ENCODE measurements around the gene FAM114A1.

Gene FAM114A1

DNA sequence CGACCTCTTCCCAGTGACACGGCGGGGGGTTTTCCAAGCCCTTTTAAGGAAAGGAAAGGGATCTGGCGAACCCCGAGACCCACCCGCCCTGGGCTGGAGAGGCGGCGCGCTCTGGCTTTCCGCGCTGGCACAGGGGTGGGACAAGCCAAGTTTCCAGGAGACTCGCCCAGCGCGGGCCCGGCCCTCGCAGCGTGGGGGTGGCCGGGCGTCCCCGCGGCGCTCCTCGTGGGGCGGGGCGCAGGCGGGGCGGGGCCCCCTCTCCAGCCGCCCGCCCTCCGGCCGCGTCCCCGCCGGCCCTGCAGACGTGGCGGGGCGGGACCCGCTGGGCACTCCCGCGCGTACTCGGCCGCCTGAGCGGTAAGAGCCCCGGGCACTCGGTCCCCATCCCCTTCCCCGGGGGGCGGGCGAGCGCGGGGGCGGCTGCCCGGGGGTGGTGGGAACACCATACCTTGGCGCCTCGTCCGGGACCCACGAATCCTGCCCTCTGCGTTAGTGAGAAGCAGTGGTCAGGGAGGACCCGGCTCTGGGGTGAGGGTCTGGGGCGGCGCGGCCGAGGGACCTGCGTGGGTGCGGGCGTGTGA lies at the start of gene FAM114A1:
Gene FAM114A1, plus strand, starts transcription at position 329 of the 581 bp plus-strand sequence. CDS start 10,273 bp downstream, outside the sequence.
- DNase-seq (ENCODE audit: low spot score) = peak; percentile 84

DNA sequence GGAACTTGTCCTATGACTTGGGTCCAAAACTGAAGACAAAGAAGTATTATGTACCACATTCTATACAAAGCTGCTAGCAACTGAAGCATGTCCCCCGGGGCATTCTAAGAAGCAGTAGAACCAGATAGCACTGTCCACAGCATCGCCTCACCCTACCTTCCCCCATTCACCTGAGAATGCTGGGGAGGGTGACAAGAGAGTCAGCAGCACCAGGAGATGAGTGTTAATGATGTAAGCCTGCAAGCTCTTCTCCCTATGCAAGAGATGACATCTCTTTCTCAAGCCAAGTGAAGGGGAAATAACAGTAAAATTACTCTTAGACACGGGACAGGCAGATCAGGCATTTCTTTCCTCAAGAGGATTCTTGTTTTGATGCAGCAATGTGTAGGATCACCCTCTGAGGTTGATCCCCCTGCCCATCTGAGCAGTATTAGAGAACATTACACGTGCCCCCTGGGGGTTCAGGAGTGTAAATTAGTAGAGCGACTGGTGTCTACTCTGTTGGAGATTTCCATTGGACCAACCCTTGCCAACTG lies 49.1 kb upstream of the FAM114A1 start:
- DNase-seq (ENCODE audit: low spot score) = no peak

DNA sequence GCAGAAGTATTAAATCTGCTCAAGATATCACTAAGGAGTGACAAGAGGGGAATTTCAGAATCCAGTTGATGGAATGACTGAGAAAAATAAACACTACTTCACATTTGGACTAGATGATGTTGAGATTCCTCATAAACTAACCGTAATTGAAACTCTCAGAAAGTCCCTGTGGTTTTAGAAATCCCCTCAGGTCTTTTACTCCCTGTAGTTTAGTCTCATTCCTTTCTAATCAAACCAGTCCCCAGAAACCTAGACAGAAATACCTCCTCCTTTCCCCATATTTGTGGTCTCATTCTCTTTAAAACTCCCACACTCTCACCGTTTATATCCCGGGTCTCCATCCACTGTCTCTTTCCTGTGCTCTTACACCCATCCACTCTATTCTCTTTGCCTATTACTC lies 48.0 kb upstream of the FAM114A1 start:
- no peak for DNase-seq (ENCODE audit: low spot score)

DNA sequence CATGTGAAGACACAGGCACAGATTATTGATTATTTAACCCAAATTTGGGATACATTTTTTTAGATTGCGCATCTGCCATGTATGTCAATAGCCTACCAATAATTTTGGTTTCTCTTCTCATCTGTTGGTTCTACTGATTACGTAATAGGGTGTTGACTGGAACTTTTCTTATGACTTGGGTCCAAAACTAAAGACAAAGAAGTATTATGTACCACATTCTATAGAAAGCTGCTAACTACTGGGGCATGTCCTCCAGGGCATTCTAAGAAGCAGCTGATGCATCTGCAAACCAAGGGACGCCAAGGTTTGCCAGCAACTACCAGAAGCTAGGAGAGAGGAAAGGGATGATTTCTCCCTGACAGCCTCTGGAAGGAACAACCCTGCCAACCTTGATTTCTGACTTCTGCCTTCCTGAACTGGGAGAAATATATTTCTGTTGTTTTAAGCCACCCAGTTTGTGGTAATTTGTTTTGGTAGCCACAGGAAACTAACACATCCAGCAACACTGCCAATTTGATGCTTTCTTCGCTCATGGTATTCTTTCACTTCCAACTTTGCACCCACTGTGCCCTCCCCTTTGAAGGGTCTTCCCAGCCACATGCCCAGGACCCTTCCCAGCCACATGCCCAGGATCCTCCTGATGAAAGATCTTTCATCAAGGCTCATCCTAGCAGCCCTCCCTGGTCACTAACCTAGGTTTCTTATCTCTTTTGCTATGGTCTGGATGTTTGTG lies 47.1 kb upstream of the FAM114A1 start:
- no peak for DNase-seq (ENCODE audit: low spot score)

DNA sequence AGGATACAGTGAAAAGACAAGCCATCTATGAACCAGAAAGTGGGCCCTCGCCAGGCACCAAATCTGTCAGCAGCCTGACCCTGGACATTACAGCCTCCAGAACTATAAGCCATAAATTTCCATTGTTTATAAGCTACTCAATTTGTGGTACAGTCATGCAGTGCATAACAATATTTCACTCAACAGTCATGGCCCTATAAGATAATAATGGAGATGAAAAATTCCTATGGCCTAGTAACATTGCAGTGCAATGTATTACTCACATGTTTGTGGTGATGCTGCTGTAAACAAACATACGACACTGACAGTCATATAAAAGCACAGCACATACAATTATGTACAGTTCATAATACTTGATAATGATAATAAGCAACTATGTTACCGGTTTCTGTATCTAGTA lies 45.9 kb upstream of the FAM114A1 start:
- DNase-seq (ENCODE audit: low spot score) = no peak

DNA sequence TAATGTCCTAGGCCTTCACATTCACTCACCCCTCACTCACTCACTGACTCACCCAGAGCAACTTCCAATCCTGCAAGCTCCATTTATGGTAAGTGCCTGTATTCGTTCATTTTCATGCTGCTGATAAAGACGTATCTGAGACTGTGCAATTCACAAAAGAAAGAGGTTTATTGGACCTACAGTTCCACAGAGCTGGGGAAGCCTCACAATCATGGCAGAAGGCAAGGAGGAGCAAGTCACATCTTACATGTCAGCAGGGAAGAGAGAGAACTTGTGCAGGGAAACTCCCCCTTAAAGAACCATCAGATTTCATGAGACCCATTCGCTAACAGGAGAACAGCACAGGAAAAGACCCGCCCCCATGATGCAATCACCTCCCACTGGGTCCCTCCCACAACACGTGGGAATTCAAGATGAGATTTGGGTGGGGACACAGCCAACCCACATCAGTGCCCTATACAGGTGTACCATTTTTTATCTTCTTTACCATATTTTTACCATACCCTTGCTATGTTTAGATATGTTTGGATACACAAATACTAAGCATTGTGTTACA lies 44.8 kb upstream of the FAM114A1 start:
- DNase-seq (ENCODE audit: low spot score) = no peak

DNA sequence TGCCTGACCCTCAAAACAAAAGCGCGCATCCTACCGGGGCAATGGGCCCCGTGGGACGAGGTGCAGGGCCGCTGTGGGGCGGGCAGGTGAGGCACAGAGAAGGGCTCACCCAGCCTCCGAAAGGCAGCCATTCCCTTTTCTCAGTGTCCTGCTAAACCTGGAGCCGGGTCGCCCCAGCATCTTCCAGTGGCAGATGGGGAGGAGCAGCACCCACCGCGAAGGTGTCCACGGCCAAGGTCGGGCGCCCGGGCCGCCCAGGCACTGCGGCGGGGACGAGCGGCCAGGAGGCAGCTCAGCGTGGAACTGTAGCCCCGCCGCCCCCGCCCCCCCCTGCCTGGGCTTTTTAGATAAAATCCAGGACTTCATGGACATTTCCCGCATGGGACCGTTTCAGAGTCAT lies 43.8 kb upstream of the FAM114A1 start:
- DNase-seq (ENCODE audit: low spot score) = no peak

DNA sequence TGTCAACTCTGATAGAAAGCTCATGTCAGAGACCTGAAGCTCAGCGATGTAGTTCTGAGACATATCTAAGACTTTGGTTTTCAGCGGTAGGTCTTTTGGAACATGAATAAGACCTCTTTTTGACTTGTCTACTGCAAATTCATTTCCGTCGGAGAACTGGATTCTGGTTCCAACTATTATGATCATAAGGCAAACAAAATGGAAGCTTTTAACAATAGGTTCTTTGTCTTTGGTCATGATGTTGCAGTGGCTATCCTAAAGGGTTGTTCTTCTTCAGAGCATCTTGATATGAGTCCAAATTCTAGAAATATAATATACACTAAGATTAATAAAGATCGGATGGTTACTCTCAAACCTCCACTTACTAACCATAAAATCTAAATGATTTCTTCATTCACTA lies 38.4 kb upstream of the FAM114A1 start:
- DNase-seq (ENCODE audit: low spot score) = no peak

DNA sequence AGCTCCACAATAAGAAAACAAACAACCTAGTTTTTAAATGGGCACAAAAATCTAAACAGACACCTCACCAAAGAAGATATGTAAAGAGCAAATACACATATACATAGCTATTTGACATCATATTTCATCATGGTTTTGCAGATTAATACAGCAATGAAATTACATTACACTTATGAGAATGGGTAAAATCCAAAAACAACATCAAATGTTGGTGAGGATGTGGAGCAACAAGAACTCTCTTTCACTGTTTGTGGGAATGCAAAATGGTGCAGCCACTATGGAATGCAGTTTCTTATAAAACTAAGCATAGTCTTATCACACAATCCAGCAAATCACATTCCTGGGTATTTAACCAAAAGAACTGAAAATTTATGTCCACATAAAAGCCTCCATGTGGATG lies 36.0 kb upstream of the FAM114A1 start:
- no peak for DNase-seq (ENCODE audit: low spot score)

DNA sequence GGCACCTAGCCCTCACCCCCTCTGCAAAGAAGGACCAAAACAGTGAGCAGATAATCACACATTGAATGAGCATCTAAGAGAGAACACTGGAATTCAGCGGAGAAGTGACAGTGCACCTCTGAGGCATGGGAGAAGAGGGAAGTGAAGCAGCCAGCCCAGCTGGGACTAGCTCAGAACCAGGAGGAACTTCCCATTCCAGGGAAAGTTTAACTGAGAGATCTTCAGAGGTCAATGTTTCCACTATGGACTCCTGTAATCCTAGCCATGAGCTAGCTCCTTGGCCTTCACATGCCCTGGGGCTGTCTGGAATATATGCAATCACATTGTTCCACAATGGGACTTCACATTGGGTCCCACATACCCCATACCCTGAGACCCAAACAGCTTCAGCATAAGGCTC lies 35.4 kb upstream of the FAM114A1 start:
- DNase-seq (ENCODE audit: low spot score) = no peak

DNA sequence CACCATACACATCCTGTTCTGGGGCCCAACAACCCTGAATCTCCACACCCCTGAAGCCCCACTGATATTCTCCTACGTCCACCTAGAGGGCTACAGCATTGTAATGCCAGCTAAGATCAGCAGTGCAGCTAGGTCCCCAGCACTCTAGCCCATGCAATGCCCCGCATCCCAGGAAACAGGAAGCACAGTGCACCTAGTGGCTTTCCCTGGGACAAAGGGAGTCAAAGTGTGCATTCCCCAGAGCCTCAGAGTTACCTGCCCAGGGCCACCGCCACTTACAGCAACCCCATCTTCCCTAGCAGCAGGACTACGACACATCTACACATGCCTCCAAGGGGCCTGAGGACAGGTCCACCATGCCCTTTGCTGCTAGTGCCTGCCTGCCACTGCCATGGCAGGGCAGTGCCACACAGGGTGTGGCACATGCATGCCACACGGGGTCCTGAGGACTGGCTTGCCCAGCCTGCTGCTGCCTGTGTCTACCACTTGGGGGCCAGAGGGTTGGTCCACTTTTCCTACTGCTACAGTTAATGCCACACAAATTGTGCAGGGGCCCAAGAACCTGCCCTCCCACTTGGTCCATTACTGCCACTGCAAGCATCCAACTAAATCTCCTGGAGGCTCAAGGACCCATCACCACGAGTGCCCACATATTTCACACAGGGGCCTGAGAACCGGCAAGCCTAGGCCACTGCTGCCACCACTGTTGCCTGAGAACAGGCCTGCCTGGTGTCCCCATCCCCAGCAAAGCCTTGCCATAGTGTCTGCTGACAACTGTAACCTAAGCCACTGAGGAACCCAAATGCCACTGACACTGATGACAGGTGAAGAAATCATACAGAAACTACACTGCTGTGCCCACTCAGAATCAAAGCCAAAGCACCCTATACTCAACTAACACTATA lies 34.7 kb upstream of the FAM114A1 start:
- DNase-seq (ENCODE audit: low spot score) = no peak

DNA sequence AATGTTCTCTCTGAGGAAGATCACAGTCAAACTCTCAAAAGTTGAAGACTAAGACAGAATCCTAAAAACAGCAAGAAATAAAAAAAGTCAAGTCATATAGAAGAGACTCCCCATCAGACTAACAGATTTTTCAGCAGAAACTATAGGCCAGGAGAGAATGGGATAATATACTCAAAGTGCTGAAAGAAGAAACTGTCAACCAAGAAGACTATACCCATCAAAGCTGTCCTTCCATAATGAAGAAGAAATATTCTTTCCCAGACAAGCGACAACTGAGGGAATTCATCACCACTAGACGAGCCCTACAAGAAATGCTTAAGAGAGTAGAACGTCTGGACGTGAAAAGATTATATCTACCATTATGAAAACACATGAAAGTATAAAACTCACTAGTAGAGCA lies 33.0 kb upstream of the FAM114A1 start:
- no peak for DNase-seq (ENCODE audit: low spot score)

DNA sequence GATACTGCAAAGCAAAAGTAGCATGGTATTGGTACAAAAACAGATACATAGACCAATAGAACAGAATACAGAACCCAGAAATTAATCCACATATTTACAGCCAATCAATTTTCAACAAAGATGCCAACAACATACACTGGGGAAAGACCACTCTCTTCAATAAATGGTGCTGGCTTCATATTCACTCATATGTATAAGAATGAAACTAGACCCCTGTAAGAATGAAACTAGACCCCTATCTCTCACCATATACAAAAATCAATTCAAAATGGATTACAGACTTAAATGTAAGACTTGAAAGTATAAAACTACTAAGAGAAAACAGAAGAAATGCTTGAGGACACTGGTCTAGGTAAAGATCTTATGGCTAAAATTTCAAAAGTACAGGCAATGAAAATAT lies 30.3 kb upstream of the FAM114A1 start:
- no peak for DNase-seq (ENCODE audit: low spot score)

DNA sequence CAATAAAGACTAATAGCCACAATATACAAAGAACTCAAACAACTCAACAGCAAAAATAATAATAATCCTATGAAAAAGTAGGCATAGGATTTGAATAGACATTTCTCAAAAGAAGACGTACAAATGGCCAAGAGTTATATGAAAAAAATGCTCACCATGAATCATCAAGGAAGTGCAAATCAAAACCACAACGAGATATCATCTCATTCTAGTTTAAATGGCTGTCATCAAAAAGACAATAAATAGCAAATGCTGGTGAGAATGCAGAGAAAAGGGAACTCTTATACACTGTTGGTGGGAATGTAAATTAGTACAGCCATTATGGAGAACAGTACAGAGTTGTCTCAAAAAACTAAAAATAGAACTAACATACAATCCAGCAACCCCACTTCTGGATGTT lies 29.8 kb upstream of the FAM114A1 start:
- DNase-seq (ENCODE audit: low spot score) = no peak

DNA sequence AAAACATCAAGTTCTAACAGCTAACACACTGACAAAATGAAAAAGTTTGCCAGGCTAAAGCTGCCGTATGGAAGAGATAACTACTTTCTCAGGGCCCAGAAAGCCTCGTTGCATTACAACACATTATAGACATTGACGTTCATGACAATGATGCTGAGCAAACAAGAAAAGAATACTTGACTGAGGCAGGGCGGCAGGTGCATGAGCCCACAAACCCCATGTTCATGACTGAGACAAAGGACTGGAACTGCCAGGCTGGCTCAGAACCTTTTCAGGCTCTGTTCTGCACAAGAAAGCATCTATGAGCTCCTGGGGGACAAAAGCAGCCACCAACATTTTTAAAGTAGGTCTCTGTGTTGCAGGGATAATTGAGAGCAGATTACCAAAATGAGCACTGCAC lies 24.6 kb upstream of the FAM114A1 start:
- no peak for DNase-seq (ENCODE audit: low spot score)

DNA sequence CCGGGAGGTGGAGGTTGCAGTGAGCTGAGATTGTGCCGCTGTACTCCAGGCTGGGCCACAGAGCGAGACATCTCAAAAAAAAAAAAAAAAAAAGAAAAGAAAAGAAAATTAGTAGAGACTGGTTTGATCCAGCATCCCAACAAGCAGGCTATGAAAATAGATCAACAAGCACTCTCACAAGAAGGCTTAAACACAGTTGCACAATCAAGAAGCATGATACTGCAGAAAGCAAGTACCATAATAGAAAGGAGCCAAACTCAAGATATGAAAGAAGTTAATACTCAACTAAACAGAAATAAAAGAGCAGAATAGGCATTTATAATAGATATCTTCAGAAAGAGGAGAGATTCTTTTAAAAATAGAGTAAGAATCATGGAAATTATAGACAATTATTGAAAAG lies 21.6 kb upstream of the FAM114A1 start:
- DNase-seq (ENCODE audit: low spot score) = no peak

DNA sequence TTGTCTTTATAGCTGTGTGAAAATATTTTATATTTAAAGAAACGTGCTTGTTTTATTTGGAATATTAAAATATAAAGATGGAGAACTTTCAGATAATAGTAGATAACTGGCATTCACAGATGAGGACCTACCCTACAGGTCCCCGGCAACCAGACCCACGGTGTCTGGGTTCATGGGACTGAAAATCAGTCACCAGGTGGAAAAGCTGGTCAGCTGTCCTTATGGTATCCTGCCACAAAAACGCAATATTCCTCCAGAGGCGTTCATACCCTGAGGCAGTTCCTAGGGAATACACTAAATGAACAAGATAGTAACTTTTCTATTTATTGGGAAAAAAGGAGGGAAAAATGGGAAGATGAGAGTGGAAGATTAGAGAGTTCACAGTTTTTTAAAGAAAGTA lies 12.1 kb upstream of the FAM114A1 start:
- DNase-seq (ENCODE audit: low spot score) = no peak

DNA sequence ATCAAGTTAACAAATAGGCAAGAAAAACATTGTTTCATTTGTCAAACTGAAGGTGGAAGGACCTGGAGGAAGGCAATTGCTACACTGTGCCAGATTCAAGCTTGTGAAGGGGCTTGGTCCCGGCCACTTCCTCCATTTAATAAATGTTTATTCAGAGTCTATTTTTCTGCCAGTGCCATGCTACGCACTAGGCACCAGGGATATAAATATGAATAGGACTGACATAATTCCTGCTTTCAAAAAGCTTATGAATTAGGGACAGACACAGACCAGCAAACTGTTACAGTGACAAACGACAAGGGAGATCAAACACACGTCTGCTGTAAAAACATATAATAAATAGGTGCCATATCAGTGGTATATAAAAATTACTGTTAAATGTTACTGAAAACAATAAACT lies 11.6 kb upstream of the FAM114A1 start:
- DNase-seq (ENCODE audit: low spot score) = no peak

DNA sequence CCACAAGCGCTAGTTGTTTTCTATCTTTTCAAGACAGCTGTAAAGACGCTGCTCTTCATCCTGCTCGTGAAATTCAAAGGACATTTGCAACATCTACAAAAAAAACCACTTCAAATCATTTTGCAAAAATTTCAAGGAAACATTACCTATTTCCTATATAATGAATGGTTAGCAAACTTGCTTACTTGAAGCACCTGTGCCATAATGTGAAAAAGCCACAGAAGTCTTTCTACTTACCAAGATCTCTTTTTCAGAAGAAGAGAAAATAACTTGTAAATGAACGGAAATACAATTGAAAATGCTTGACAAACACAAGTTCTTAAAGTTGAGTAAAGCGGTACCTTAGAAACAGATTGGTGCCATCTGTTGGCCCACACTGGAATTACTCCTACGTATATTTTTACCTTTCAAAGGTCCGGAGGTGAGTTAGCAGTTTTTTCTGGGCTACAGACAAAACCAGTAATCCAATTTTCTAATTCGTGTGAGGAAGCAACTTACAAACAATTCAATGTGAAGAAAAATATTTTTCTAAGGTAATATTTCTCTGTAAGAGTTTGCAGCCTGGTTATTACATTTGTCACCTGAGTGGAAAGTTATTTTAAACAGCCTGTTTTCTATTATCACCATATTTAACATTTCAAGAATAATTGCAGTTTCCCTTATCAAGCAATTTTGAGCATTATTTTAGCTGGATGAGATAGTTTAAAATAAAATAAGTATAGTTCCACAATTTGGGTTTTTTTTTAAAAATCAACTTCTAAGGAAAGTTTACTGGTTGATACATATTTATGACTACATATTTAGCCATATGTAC lies 10.9 kb upstream of the FAM114A1 start, which contains the start of gene TLR6:
Gene TLR6, minus strand, starts transcription at position 294 of the 814 bp plus-strand sequence. CDS start 27,344 bp downstream, outside the sequence.
- DNase-seq (ENCODE audit: low spot score) = peak; percentile 49

DNA sequence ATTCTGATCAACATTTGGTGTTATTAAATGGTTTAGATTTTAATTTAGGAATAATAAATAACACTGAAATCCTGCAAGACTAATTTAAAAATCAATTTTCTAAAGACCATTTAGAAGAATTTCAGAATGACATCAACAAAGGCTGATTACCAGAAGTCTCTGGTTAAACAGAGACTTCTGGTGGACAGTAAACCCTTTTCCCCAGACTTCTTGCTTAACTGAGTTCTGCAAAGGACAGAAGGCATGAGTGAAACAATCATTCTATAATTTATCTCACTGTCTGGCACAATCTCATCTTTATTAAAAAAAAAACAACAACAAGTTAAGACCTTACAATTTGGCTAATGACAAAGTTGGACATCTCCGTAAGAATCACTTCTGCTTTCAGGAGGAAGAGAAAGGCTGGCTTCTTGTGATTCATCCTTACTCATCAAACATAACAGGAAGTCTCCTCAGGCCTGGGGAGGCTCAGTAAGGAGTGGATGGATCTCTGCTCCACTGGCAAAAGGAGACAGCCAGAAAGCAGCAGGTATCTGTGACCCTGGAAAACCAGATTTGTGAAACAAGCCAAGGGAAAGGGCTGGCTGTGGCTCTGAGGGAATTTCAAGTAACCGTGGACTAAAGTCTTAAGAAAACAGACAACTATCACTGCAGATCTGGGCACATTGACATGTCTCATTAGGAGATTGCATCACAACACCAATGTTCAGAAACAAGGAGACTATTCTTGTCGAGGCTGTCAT lies 10.1 kb upstream of the FAM114A1 start:
- DNase-seq (ENCODE audit: low spot score) = peak; percentile 61

DNA sequence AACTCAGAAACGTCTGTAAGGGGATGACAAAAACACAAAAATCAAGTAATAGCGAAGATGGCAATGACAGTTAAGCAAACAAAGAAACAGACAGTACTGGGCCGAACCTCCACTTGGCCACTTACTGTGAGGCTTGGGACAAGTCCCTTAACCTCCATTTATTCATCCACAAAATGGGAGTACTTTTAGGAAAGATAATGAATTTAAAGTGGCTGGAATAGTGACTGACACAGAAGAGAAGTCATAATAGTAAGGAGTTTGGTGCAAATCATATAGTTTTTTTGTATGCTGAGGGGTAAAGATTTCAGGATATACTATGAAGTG lies 9.5 kb upstream of the FAM114A1 start:
- no peak for DNase-seq (ENCODE audit: low spot score)
